ENCODE results near the gene IFNAR1. TPM values are rescaled to one million over a fixed set of nuclear protein-coding genes. Genes with fewer than 3 reads are reported as not detected.
A peak's percentile ranks its signal among the peaks of the same experiment; 100 is the strongest.

The IFNAR1 gene
- total and polyA plus RNA-seq, 7 donors: 10.4 to 31.6 (median 17.5) TPM

DNA sequence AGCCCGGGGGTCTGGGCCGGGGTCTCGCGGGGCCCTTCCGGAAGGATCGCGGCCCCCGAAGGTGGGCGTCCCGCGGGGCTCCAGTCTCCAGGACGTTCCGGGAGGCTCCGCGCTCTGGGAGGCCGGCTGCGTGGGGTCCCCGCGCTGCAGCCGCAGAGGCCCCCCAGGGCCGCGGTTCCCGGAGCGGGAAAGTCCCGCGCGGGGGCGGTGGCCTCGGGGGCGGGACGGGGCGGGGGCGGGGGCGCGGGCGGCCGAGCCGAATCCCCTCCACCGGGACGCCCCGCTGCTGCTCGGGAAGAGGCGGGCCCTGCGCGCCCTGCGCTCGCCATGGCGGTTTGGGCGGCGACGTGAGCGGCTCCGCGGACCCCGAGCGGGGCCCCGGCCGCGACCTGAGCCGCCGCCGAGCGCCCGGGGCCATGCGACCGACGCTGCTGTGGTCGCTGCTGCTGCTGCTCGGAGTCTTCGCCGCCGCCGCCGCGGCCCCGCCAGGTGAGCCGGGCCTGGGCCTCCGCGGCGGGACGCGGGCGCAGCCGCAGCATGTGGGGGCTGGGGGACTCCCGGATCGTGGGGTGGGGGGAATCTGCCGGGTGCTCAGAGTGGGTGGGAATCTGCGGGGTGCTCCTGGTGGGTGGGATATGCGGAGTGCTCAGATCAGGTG is 78.5 kb downstream of the IFNAR1 start, which contains the start of gene IFNGR2:
Gene IFNGR2, plus strand, starts transcription at position 286 of the 658 bp plus-strand sequence. Its CDS starts 131 bp downstream, at position 417.
- Histone ChIP-seq H3K9me3 (no peaks in the 10 kb centered on the region), H3K27me3 (ENCODE audit: insufficient read depth in 3 of 3, low read length in 2 of 3) (no peaks in the 10 kb centered on the region), H3K27ac (peak within 1 kb of the TSS; percentile 84), H3K4me1 (peaks cover 11% of the 10 kb centered on the region), H3K4me3 (peak within 1 kb of the TSS; percentile 77), H3K36me3 (ENCODE audit: insufficient read depth in 1 of 2, low read depth in 1 of 2) (peaks cover 0 to 5% of the 10 kb centered on the region in 2 donors)
- TF ChIP-seq, protein P1, sequence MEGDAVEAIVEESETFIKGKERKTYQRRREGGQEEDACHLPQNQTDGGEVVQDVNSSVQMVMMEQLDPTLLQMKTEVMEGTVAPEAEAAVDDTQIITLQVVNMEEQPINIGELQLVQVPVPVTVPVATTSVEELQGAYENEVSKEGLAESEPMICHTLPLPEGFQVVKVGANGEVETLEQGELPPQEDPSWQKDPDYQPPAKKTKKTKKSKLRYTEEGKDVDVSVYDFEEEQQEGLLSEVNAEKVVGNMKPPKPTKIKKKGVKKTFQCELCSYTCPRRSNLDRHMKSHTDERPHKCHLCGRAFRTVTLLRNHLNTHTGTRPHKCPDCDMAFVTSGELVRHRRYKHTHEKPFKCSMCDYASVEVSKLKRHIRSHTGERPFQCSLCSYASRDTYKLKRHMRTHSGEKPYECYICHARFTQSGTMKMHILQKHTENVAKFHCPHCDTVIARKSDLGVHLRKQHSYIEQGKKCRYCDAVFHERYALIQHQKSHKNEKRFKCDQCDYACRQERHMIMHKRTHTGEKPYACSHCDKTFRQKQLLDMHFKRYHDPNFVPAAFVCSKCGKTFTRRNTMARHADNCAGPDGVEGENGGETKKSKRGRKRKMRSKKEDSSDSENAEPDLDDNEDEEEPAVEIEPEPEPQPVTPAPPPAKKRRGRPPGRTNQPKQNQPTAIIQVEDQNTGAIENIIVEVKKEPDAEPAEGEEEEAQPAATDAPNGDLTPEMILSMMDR (IDR thresholded peaks at IDR 0.05): no peak
- WGBS, 3 donors: 0 to 1% (median 0%) methylated on average over 41 to 89 of the region's 89 CpGs
- peak; percentile 52 to 65 for DNase-seq
- peak; percentile 37 to 65 (median 56) for ATAC-seq
- intact Hi-C loops (cut with DNase I): no loop called here

DNA sequence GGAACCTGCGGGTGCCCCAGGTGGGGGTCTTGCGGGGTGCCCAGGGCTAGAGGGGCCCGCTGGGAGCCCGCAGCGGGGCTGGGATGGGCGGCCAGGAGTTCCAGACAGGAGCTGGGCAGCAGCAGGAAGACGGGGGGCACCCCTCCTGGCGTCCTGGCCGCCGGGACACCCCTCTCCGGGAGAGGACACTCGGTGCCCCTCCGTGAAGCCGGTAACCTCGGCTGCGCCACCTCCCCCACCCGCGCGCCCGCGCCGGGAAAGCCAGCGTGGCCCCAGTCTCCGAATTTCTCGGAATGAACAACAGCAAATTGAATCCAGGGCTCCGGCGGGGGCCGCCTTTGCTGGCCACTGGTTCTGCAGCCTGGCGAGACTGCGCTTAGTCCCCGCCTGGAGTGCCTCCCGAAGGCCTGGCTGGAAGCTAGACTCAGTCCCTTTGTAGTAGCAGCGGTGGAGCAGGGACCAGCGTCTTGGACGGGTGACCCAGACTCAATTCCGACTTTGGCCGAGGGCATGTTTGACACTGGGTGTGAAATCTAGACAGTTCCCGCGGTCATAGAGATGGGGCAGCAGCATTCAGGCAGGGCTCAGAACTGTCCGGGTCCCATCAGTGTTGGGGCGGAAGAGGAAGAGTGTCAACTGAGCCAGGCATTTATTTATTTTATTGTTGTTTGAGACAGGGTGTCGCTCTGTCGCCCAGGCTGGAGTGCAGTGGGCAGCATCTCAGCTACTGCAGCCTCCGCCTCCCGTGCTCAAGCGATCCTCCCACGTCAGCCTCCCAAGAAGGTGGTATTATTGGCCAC is 79.2 kb downstream of the IFNAR1 start:
- peak overlapping the region; percentile 84 for H3K27ac ChIP-seq
- intact Hi-C loops (cut with DNase I): no loop called here
- H3K27me3 ChIP-seq (ENCODE audit: insufficient read depth in 3 of 3, low read length in 2 of 3): no peaks in the 10 kb centered on the region
- no peaks in the 10 kb centered on the region for H3K9me3 ChIP-seq
- 5 to 9% (median 8%) methylated on average over 39 to 47 of the region's 47 CpGs for WGBS, 3 donors
- peak; percentile 67 to 79 for DNase-seq
- H3K4me1 ChIP-seq: peaks cover 11% of the 10 kb centered on the region
- H3K36me3 ChIP-seq (ENCODE audit: insufficient read depth in 1 of 2, low read depth in 1 of 2): peaks cover 0 to 5% of the 10 kb centered on the region in 2 donors
- H3K4me3 ChIP-seq: peak overlapping the region; percentile 77
- TF ChIP-seq, protein P1 (IDR thresholded peaks at IDR 0.05): no peak
- peak; percentile 60 to 73 (median 66) for ATAC-seq

DNA sequence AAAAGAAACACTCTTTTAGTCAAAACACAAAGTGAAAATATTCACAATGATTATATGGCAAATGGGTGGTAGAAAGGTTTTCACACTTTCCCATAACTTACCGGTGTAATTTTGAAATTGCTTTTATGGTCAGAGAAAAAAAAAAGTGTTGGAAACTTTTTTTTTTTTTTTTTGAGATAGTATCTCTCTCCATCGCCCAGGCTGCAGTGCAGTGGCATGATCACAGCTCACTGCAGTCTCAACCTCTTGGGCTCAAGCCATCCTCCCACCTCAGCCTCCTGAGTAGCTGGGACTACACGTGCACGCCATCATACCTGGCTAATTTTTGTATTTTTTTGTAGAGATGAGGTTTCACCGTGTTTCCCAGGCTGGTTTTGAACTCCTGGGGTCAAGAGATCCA is 81.7 kb downstream of the IFNAR1 start:
- no peak for DNase-seq
- Histone ChIP-seq H3K9me3 (no peaks in the 10 kb centered on the region), H3K27ac (no peak overlapping the region), H3K4me3 (no peak overlapping the region), H3K27me3 (ENCODE audit: insufficient read depth in 3 of 3, low read length in 2 of 3) (no peaks in the 10 kb centered on the region), H3K4me1 (peaks cover 11% of the 10 kb centered on the region), H3K36me3 (ENCODE audit: insufficient read depth in 1 of 2, low read depth in 1 of 2) (peaks cover 0 to 5% of the 10 kb centered on the region in 2 donors)
- TF ChIP-seq, protein P1 (IDR thresholded peaks at IDR 0.05): no peak
- intact Hi-C loops (cut with DNase I): no loop called here
- no peak for ATAC-seq
- WGBS, 3 donors: 67 to 80% (median 69%) methylated on average over 5 of the region's 5 CpGs

Other genes starting within 250 kb of the IFNAR1 start
- gene IFNAR2, start 95.0 kb upstream of the IFNAR1 start, total RNA-seq: 10 to 100 TPM in 1 of 4 donors, 1 to 10 TPM in 3; 3.3 to 10.0 (median 6.2) TPM
- 1 to 10 TPM; 3.5 to 4.2 (median 3.8) TPM for gene IFNAR2, start 95.0 kb upstream of the IFNAR1 start, polyA plus RNA-seq
- 1 to 10 TPM; 4.4 to 8.1 (median 6.6) TPM for gene IL10RB, start 58.6 kb upstream of the IFNAR1 start, total RNA-seq
- gene IL10RB, start 58.6 kb upstream of the IFNAR1 start, polyA plus RNA-seq: 1 to 10 TPM; 5.6 to 9.3 (median 8.5) TPM
- 10 to 100 TPM; 16.0 to 42.9 (median 31.3) TPM for gene IFNGR2, start 78.4 kb downstream of the IFNAR1 start, total RNA-seq
- 10 to 100 TPM; 11.7 to 24.7 (median 22.2) TPM for gene IFNGR2, start 78.4 kb downstream of the IFNAR1 start, polyA plus RNA-seq
- gene TMEM50B, start 155.0 kb downstream of the IFNAR1 start, total RNA-seq: 10 to 100 TPM; 16.8 to 30.0 (median 20.7) TPM
- 10 to 100 TPM; 16.0 to 42.6 (median 23.6) TPM for gene TMEM50B, start 155.0 kb downstream of the IFNAR1 start, polyA plus RNA-seq
- gene DNAJC28, start 166.7 kb downstream of the IFNAR1 start, total RNA-seq: 1 to 10 TPM; 3.0 to 4.5 (median 3.3) TPM
- 1 to 10 TPM; 2.9 to 7.6 (median 2.9) TPM for gene DNAJC28, start 166.7 kb downstream of the IFNAR1 start, polyA plus RNA-seq
- 10 to 100 TPM; 41.9 to 77.8 (median 53.5) TPM for gene GART, start 217.1 kb downstream of the IFNAR1 start, total RNA-seq
- 10 to 100 TPM; 22.0 to 57.2 (median 40.8) TPM for gene GART, start 217.1 kb downstream of the IFNAR1 start, polyA plus RNA-seq
- 100 to 1,000 TPM; 126 to 179 (median 142) TPM for gene SON, start 218.1 kb downstream of the IFNAR1 start, total RNA-seq
- gene SON, start 218.1 kb downstream of the IFNAR1 start, polyA plus RNA-seq: 10 to 100 TPM; 50.1 to 84.8 (median 75.5) TPM